GM23338 (cell line): ENCODE data around the gene CFAP77.

ENCODE experiments used
- CREB1 ChIP-seq: fragments of 250-450 bp; sonication (Bioruptor Pico); IDR thresholded peaks from 2 replicates; pipeline ENCODE4 v1.5.0; 2020; ENCODE audit warnings: low read depth, mild to moderate bottlenecking, moderate library complexity
- EZH2 ChIP-seq: fragments of 200-600 bp; sonication (generic); IDR thresholded peaks from one replicate; pipeline ENCODE4 v1.8.0; 2017; ENCODE audit warnings: antibody characterized with exemption, mild to moderate bottlenecking, low read depth; ENCODE audit not compliant: unreplicated experiment
- EZH2phosphoT487 ChIP-seq: fragments of 200-600 bp; sonication (generic); IDR thresholded peaks from one replicate; pipeline ENCODE4 v1.8.1; 2018; ENCODE audit warnings: antibody characterized with exemption; ENCODE audit not compliant: unreplicated experiment
- JUNB ChIP-seq: IDR thresholded peaks from one replicate; pipeline ENCODE4 v1.6.1; 2016; ENCODE audit warnings: antibody characterized with exemption; ENCODE audit not compliant: unreplicated experiment
- NANOG ChIP-seq: IDR thresholded peaks from 2 replicates; pipeline ENCODE4 v1.6.1; 2016; ENCODE audit warnings: antibody characterized with exemption, borderline replicate concordance
- POLR2AphosphoS5 ChIP-seq: IDR thresholded peaks from 2 replicates; pipeline ENCODE4 v1.6.1; 2016; ENCODE audit warnings: antibody characterized with exemption, low read depth
- ZNF331 ChIP-seq: fragments of 250-450 bp; sonication (Bioruptor Pico); IDR thresholded peaks from 2 replicates; pipeline ENCODE4 v1.5.0; 2020; ENCODE audit warnings: low read depth, mild to moderate bottlenecking, moderate library complexity
- TF ChIP-seq, protein P1 (sequence below), 2 experiments: fragments of 200-600 bp in 1 of 2; sonication (generic) in 1 of 2; conservative IDR thresholded peaks; 2 replicates each; pipeline versions ENCODE4 v1.5.1 to v1.6.1; 2016 to 2017; ENCODE audit warnings: antibody characterized with exemption in 2 of 2, low read depth in 2 of 2, mild to moderate bottlenecking in 2 of 2, moderate library complexity in 1 of 2
- TF ChIP-seq, protein P2 (sequence below): IDR thresholded peaks from one replicate; pipeline ENCODE4 v1.6.1; 2018; ENCODE audit warnings: antibody characterized with exemption; ENCODE audit not compliant: unreplicated experiment

DNA sequence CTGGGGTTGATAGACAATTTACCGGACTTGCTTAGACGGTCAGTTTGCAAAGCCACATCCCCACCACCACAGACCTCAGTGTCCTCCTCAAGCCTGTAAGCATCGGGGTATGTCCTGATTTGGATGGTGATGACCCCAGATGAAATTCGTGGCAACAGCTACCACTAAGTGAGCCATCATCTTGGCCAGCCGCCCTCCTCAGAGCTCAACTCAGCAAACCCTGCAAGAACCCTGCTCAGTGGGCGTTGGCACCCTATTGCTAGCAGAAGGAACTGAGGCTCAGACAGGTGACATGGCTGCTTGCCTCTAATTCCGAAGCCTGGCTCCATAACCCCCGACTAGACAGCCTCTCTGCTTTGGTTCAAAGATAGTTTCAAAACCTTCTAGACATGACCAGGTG is 131.0 kb downstream of the CFAP77 start:
- TF ChIP-seq, protein P1, sequence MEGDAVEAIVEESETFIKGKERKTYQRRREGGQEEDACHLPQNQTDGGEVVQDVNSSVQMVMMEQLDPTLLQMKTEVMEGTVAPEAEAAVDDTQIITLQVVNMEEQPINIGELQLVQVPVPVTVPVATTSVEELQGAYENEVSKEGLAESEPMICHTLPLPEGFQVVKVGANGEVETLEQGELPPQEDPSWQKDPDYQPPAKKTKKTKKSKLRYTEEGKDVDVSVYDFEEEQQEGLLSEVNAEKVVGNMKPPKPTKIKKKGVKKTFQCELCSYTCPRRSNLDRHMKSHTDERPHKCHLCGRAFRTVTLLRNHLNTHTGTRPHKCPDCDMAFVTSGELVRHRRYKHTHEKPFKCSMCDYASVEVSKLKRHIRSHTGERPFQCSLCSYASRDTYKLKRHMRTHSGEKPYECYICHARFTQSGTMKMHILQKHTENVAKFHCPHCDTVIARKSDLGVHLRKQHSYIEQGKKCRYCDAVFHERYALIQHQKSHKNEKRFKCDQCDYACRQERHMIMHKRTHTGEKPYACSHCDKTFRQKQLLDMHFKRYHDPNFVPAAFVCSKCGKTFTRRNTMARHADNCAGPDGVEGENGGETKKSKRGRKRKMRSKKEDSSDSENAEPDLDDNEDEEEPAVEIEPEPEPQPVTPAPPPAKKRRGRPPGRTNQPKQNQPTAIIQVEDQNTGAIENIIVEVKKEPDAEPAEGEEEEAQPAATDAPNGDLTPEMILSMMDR (conservative IDR thresholded peaks at IDR 0.05; ENCODE audit: low read depth in 2 of 2), result no peak
- no peak for TF ChIP-seq CREB1
- TF ChIP-seq EZH2, result no peak
- TF ChIP-seq POLR2AphosphoS5, result no peak
- TF ChIP-seq EZH2phosphoT487, result no peak
- TF ChIP-seq, protein P2, sequence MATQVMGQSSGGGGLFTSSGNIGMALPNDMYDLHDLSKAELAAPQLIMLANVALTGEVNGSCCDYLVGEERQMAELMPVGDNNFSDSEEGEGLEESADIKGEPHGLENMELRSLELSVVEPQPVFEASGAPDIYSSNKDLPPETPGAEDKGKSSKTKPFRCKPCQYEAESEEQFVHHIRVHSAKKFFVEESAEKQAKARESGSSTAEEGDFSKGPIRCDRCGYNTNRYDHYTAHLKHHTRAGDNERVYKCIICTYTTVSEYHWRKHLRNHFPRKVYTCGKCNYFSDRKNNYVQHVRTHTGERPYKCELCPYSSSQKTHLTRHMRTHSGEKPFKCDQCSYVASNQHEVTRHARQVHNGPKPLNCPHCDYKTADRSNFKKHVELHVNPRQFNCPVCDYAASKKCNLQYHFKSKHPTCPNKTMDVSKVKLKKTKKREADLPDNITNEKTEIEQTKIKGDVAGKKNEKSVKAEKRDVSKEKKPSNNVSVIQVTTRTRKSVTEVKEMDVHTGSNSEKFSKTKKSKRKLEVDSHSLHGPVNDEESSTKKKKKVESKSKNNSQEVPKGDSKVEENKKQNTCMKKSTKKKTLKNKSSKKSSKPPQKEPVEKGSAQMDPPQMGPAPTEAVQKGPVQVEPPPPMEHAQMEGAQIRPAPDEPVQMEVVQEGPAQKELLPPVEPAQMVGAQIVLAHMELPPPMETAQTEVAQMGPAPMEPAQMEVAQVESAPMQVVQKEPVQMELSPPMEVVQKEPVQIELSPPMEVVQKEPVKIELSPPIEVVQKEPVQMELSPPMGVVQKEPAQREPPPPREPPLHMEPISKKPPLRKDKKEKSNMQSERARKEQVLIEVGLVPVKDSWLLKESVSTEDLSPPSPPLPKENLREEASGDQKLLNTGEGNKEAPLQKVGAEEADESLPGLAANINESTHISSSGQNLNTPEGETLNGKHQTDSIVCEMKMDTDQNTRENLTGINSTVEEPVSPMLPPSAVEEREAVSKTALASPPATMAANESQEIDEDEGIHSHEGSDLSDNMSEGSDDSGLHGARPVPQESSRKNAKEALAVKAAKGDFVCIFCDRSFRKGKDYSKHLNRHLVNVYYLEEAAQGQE, result no peak
- TF ChIP-seq JUNB, result no peak
- TF ChIP-seq NANOG, result no peak
- no peak for TF ChIP-seq ZNF331 (CRISPR knock-in tag)
